ENCODE data around the gene THBS4.

THBS4 gene

DNA sequence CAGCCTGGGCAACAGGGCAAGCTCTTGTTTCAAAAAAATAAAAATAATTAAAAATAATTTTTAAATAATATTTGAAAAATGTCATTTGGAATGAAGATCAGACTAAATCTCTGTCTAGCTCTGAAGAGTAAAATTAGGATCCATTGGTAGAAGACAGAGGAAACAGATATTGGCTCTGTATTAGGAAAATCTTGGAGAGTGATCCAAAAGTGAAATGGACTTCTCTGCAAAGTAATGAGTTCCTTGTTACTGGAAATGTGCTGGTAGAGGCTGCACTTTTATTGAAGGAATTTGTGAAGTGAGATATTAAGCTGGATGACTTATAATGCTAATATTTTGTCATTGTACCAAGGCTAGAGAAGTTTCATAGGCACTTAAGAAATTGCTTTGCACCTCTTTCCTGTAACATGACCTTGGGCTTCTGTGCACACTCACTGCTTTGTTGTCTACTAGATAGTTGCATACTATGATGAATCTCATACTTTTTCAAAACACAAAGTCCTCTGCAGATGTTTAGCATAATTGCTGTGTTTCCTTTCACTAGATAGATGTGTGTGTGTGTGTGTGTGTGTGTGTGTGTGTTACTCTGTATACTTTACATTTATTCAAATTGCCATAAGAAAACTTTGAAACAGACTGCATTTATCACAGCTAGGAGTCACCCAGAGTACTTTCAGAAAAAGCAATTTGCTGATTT lies 13.1 kb downstream of the THBS4 start:
- DNase-seq (ENCODE audit: low read depth in 2 of 2), result no peak

- DNase-seq (ENCODE audit: low read depth in 2 of 2), result no peak
Observed at GRCh38 chr5:80052464-80052863, 17.3 kb downstream of the THBS4 start.

DNA sequence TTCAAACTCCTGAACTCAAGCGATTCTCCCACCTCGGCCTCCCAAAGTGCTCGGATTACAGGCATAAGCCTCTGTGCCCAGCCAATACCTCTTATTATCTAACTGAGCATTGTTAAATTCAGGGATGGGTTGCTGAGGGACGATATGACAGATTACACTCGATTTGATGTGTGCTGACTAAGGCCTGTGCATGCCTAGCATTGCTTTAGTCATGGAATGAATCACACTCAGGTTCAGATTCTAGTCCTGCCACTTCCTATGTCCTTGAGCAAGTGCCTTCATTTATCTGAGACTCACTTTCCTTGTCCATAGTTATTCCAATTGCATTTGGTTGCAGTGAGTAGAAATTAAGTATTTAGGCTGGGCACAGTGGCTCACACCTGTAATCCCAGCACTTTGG lies 19.5 kb downstream of the THBS4 start:
- DNase-seq (ENCODE audit: low read depth in 2 of 2), result no peak

DNA sequence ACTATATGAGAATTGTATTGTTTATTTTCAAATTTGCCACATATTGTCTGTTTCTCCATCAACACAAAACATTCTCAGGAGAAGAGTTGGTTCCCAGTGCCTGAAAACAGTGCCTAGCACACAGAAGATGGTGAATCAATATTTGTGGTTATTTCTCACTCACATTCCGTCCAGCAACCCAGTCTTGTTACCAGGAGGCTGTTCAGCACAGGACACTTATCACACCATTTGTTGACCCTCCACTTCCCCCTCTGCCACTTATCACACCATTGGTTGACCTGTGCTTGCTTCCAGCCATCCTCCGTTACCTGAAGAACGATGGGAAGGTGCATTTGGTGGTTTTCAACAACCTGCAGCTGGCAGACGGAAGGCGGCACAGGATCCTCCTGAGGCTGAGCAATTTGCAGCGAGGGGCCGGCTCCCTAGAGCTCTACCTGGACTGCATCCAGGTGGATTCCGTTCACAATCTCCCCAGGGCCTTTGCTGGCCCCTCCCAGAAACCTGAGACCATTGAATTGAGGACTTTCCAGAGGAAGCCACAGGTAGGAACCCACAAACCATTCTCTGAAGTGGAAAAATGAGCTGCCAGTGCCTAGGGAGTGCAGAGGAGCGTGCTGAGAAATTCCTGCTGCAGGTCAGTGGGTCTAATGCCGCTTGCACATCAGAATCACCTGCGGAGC lies 20.5 kb downstream of the THBS4 start:
- no peak for DNase-seq (ENCODE audit: low read depth in 2 of 2)

- DNase-seq (ENCODE audit: low read depth in 2 of 2), result no peak
Observed at GRCh38 chr5:80057099-80057498, 22.0 kb downstream of the THBS4 start.

DNA sequence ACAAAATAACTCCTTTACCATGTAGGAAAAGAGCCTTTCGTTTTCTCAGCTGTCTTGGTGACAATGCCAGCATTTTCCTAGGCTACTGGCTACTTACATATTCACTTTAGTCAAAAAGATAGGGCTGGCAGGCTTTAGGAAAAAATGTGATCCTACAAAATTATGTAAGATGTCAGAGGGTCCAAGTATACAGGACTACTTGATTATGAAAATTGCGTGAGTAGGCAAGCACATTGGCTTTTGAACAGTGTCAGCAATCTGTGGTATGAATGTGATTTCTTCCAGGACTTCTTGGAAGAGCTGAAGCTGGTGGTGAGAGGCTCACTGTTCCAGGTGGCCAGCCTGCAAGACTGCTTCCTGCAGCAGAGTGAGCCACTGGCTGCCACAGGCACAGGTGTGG lies 22.8 kb downstream of the THBS4 start:
- no peak for DNase-seq (ENCODE audit: low read depth in 2 of 2)

- DNase-seq (ENCODE audit: low read depth in 2 of 2), result no peak
Observed at GRCh38 chr5:80059354-80059980, 24.3 kb downstream of the THBS4 start.

DNA sequence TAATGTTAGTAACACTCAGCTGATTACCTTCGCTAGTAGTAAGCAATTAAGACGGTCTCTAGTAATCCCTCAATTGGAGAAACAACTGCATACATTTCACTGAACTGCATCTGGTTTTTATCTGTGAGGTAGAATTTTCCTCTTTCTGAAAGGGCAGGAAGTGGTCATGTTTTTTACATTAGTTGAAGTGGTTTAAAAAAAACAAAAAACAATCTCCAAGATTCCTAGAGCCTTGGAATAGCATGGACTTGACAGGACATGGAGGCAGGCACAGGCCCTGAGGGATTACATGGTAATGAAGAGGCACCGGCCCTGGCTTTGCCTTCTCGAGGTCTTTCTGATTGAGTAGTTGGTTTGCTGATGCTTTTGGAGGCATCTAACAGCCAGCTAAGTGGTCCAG lies 25.8 kb downstream of the THBS4 start:
- DNase-seq (ENCODE audit: low read depth in 2 of 2), result no peak

DNA sequence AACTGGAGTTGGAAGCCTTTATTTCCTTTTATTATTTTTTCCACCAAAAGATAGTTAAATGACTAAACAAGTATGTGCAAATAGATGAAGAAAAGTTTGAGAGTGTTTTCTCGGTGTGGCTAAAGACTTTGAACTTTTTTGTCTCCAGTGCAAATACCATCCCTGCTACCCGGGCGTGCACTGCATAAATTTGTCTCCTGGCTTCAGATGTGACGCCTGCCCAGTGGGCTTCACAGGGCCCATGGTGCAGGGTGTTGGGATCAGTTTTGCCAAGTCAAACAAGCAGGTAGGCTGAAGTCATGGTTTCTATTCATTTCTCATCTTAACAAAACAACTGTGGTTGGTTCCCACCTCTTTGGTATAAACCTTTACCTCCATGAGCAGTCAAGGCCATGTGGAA lies 26.4 kb downstream of the THBS4 start:
- DNase-seq (ENCODE audit: low read depth in 2 of 2), result no peak

DNA sequence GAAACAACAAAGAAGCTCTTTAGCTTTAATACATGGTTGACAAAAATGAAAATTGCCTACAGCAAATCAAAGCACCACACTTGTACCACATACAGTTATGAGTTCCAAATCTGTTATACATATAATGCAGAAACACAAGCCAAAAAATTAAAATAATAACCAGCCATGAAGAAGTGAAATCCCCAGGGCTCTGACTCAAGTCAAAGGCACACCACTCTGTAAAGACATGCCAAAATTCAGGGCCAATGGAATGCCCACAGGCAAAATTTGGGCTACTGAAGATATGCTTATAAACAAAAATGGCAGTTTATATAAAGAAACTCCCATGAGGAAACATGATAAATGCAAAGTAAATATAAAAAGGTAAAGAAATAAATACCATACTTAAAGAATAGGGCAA lies 29.0 kb downstream of the THBS4 start:
- no peak for DNase-seq (ENCODE audit: low read depth in 2 of 2)

- DNase-seq (ENCODE audit: low read depth in 2 of 2), result no peak
Observed at GRCh38 chr5:80067016-80067415, 31.9 kb downstream of the THBS4 start.

GRCh38 chr5:80067531-80068245 lies 32.5 kb downstream of the THBS4 start:
- DNase-seq (ENCODE audit: low read depth in 2 of 2), result no peak

DNA sequence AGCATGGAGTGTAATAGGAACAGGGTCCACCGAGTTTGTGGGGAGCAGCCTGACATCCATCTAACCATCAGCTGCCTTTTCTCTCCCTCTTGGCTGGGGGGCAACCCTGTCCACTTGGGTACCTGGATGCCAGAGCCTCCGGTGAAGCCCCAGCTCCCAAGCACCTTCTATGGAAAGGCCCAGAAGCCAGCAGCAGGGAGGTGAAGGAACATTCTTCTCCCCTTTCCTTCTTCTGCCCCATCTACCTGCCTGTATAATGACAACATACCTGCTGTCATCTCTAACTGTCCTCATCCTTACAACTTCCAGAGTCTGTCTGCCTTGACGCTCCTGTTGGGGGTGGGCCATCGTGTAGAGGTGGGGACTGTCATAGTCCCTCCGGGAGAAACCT lies 33.1 kb downstream of the THBS4 start:
- DNase-seq (ENCODE audit: low read depth in 2 of 2), result no peak

GRCh38 chr5:80068775-80069174 lies 33.6 kb downstream of the THBS4 start:
- no peak for DNase-seq (ENCODE audit: low read depth in 2 of 2)

DNA sequence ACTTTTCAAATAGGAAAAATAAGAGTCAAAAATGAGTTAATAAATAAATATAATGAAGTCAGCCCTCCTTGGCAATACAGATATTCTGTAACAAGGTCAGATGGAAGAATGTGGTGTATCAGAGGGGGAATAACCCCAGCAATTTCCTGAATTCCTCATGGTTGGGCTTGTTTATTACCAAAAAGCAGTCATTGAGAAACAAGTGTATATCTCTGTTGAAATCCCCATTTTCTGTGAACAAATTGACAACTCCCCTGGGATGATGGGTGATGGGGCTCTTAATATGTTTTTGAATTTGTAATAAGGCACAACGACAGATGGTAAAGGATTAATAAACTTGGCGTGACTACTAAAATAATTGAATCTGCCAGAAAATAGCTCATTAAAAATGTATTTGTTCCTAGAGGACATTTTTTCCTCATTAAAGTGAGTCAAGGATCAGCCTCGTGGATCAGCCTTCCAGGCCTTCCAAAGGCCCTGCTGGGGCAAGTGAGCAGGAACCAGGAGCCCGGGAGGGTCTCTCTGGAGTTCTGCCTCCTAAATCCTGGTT lies 34.2 kb downstream of the THBS4 start:
- DNase-seq (ENCODE audit: low read depth in 2 of 2), result no peak

DNA sequence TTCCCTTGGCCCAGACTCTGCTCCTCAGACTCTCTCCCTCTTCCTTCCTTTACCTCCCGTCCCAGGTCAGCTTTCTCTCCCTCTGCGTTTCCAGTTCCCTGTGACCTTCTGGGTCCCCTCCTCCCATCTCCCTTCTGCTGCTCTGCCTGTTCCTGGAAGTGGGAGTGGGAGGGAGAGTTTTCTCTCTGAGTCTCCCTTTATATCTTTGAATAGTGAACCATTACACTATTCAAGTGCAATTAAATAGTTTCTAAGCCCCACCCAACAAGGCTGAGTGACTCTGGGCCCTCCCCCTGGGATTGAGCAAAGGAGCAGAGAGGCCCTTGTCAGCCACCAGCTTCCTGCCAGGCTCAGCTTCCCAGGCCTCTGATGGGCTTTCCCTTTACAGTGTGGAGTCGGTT lies 34.8 kb downstream of the THBS4 start:
- no peak for DNase-seq (ENCODE audit: low read depth in 2 of 2)

DNA sequence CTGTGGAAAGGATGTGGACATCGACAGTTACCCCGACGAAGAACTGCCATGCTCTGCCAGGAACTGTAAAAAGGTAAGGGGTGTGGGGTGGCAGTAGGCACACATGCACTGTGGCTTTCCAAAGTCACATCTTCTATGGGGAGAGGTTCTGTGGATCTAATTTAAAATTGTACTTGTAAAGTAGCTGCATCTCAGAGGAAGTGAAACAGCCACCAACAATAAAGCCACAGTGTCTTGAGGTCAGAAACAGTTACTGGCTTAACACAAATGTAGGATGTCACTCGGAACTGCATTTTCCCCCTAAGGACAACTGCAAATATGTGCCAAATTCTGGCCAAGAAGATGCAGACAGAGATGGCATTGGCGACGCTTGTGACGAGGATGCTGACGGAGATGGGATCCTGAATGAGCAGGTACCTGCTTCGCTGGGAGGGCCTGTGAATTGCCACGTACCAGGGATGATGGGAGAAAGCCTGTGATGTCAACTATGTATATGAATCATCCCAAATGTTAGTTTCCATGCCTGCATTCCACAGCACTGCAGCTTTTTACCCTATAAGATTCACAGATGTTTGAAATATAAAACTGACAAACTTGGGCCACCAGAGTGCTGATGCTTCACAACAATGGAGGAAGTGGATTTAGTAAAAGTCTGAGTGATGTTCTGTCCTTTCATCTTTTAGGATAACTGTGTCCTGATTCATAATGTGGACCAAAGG lies 35.3 kb downstream of the THBS4 start:
- no peak for DNase-seq (ENCODE audit: low read depth in 2 of 2)

GRCh38 chr5:80071510-80072021 lies 36.4 kb downstream of the THBS4 start:
- DNase-seq (ENCODE audit: low read depth in 2 of 2), result no peak

GRCh38 chr5:80072103-80073073 lies 37.2 kb downstream of the THBS4 start:
- no peak for DNase-seq (ENCODE audit: low read depth in 2 of 2)
